Type B pancreatic cell (in vitro differentiated cells): Measurements from ENCODE around the gene ADAMTS16. TPM values are rescaled to one million over a fixed set of nuclear protein-coding genes. Genes with fewer than 3 reads are reported as not detected.

Experiments used
- DNase-seq: peaks from one replicate; pipeline ENCODE4 v3.0.0; 2021; ENCODE audit warnings: mixed read lengths; ENCODE audit not compliant: unreplicated experiment; ENCODE audit errors: extremely low spot score
- H3K27ac Mint-ChIP-seq: 2 replicates; pipeline ENCODE4 v1.8.0; 2021; ENCODE audit warnings: mild to moderate bottlenecking, mixed read lengths
- H3K27me3 Mint-ChIP-seq: 2 replicates; pipeline ENCODE4 v1.8.0; 2021; ENCODE audit warnings: mixed read lengths
- H3K36me3 Mint-ChIP-seq: 2 replicates; pipeline ENCODE4 v1.8.0; 2021; ENCODE audit warnings: mixed read lengths
- H3K4me1 Mint-ChIP-seq: one replicate; pipeline ENCODE4 v1.8.0; 2021; ENCODE audit warnings: mixed read lengths; ENCODE audit not compliant: unreplicated experiment
- H3K4me3 Mint-ChIP-seq: 2 replicates; pipeline ENCODE4 v1.8.0; 2021; ENCODE audit warnings: mild to moderate bottlenecking, mixed read lengths
- H3K9me3 Mint-ChIP-seq: 2 replicates; pipeline ENCODE4 v1.8.0; 2021; ENCODE audit warnings: mixed read lengths
- CTCF ChIP-seq: fragments of 200-600 bp; sonication (generic); conservative IDR thresholded peaks from 2 replicates; pipeline ENCODE4 v1.5.0; 2021; ENCODE audit warnings: antibody characterized with exemption, mild to moderate bottlenecking
- total RNA-seq: library from RNA; stranded (reverse); gene quantifications from 2 replicates; pipeline ENCODE4 v1.2.1, GENCODE V29; 2021; ENCODE audit warnings: low replicate concordance

The ADAMTS16 gene
- total RNA-seq, 1 donor from 2014 or later: 23.3 TPM

DNA sequence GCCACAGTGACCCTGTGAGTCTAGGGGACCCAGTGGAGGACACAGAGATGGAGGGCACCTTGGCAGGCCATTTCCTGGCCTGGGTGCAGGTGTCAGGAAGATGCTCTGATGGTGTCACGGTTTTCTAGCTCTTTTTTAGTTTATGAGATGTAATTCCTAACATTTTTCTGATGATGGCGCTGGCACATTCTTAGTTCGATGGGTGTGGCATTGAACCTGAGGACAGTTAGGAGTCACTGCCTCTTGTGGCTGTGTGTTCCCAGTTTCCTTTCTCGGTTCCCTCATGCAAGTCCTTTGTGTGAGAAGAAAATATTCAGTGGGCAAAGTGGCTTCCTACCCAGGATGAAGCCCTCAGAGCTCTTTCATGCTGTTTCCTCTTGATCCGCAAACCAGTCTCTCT, 152.9 kb downstream of the ADAMTS16 start:
- peaks cover 6% of the 10 kb centered on the region for H3K4me1 Mint-ChIP-seq
- H3K27ac Mint-ChIP-seq: no peak overlapping the region
- no peak overlapping the region for H3K4me3 Mint-ChIP-seq
- peaks cover 3% of the 10 kb centered on the region for H3K36me3 Mint-ChIP-seq
- H3K27me3 Mint-ChIP-seq: peaks cover 6% of the 10 kb centered on the region
- TF ChIP-seq CTCF: no peak
- DNase-seq: no peak
- H3K9me3 Mint-ChIP-seq: peaks cover 4% of the 10 kb centered on the region

- H3K36me3 Mint-ChIP-seq: peaks cover 3% of the 10 kb centered on the region
- DNase-seq: no peak
- peaks cover 15% of the 10 kb centered on the region for H3K4me1 Mint-ChIP-seq
- peaks cover 4% of the 10 kb centered on the region for H3K9me3 Mint-ChIP-seq
- no peak for TF ChIP-seq CTCF
- no peak overlapping the region for H3K4me3 Mint-ChIP-seq
- no peak overlapping the region for H3K27ac Mint-ChIP-seq
- H3K27me3 Mint-ChIP-seq: peaks cover 6% of the 10 kb centered on the region
These were observed 154.3 kb downstream of the ADAMTS16 start for GRCh38 chr5:5294429-5294828.

DNA sequence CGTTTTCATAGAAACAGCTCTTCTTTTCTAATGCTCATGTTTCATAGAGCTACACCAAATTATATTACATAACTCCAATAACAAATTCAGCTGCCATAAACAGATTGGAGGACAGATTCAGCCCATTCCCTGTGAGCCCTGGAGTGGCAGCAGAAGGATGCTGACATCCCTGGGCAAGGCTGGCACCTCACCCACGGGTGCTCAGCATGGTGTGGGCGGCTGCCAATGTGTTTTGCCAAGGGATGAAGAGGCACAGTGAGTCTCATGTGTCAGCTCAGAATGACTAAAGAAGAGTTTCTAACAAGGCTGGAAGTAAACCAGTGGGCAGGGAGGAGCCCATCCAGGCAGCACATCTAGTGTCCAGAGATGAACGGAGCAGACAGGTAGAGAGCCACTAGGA, 155.2 kb downstream of the ADAMTS16 start:
- peaks cover 8% of the 10 kb centered on the region for H3K9me3 Mint-ChIP-seq
- TF ChIP-seq CTCF: no peak
- H3K36me3 Mint-ChIP-seq: peaks cover 7% of the 10 kb centered on the region
- peaks cover 15% of the 10 kb centered on the region for H3K4me1 Mint-ChIP-seq
- no peak overlapping the region for H3K27ac Mint-ChIP-seq
- no peak overlapping the region for H3K4me3 Mint-ChIP-seq
- no peak for DNase-seq
- H3K27me3 Mint-ChIP-seq: peaks cover 6% of the 10 kb centered on the region

DNA sequence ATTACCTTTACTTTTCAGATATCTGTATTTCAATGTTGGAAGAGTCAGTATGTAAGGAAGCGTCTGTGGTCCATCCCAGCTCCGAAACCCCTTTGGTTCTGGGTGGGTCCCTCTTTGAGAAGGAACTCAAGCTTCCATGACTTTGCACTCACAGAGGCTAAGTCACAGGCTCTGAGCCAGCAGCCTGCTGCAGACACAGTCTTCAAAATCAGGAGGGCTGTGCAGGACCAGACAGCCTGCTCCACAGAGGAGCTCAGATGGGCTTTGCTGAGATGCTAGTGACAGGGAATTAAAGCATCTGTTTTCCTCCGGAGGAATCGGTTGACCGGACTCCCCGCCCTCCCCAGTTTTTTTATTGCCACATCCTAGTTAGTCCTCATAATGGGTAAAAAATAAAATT, 155.9 kb downstream of the ADAMTS16 start:
- H3K27ac Mint-ChIP-seq: no peak overlapping the region
- TF ChIP-seq CTCF: no peak

GRCh38 chr5:5297432-5298067, 157.4 kb downstream of the ADAMTS16 start:
- H3K4me1 Mint-ChIP-seq: peaks cover 15% of the 10 kb centered on the region
- no peak for DNase-seq
- H3K27me3 Mint-ChIP-seq: peaks cover 6% of the 10 kb centered on the region
- H3K27ac Mint-ChIP-seq: no peak overlapping the region
- H3K4me3 Mint-ChIP-seq: no peak overlapping the region
- no peak for TF ChIP-seq CTCF
- H3K9me3 Mint-ChIP-seq: peaks cover 14% of the 10 kb centered on the region
- peaks cover 7% of the 10 kb centered on the region for H3K36me3 Mint-ChIP-seq

More for the DNA sequence above, 155.9 kb downstream of the ADAMTS16 start:
- peaks cover 8% of the 10 kb centered on the region for H3K9me3 Mint-ChIP-seq
- peaks cover 7% of the 10 kb centered on the region for H3K36me3 Mint-ChIP-seq
- peaks cover 6% of the 10 kb centered on the region for H3K27me3 Mint-ChIP-seq
- peaks cover 15% of the 10 kb centered on the region for H3K4me1 Mint-ChIP-seq
- DNase-seq: no peak
- no peak overlapping the region for H3K4me3 Mint-ChIP-seq
